Sigmoid colon (tissue), 7 donors: Measurements from ENCODE around the gene HOXD8. TPM values are rescaled to one million over a fixed set of nuclear protein-coding genes. Genes with fewer than 3 reads are reported as not detected.

Experiments
- DNase-seq: peaks from one replicate; pipeline ENCODE4 v3.0.0-alpha.2; 2019
- H3K27ac ChIP-seq, 4 donors: fragments of 200-600 bp; sonication (generic); one replicate each; pipeline ENCODE4 v1.5.1; 2016 to 2019; ENCODE audit warnings: mild to moderate bottlenecking in 1 of 4
- H3K27me3 ChIP-seq, 3 donors: fragments of 200-600 bp; sonication (generic); one replicate each; pipeline ENCODE4 v1.5.1; 2019; ENCODE audit warnings: mild to moderate bottlenecking in 1 of 3
- H3K36me3 ChIP-seq, 4 donors: fragments of 200-600 bp; sonication (generic); one replicate each; pipeline ENCODE4 v1.5.1; 2016 to 2019
- H3K4me1 ChIP-seq, 4 donors: fragments of 200-600 bp; sonication (generic); one replicate each; pipeline ENCODE4 v1.5.1; 2017 to 2019
- H3K4me3 ChIP-seq, 4 donors: fragments of 200-600 bp; sonication (generic); one replicate each; pipeline ENCODE4 v1.5.1; 2017 to 2019; ENCODE audit warnings: mild to moderate bottlenecking in 2 of 4, moderate library complexity in 1 of 4
- H3K9me3 ChIP-seq, 4 donors: fragments of 200-600 bp in 3 of 4; sonication (generic) in 3 of 4; one replicate each; pipeline versions ENCODE4 v1.5.1 to v1.6.1; 2013 to 2019
- EP300 ChIP-seq, 4 donors: sonication (generic); formaldehyde crosslinking; IDR thresholded peaks; one replicate each; pipeline ENCODE4 v1.6.1; 2017; ENCODE audit warnings: antibody characterized with exemption in 4 of 4
- POLR2A ChIP-seq, 2 donors: fragments of 450-650 bp; IDR thresholded peaks; one replicate each; pipeline ENCODE4 v1.6.1; 2016; ENCODE audit warnings: antibody characterized with exemption in 2 of 2, mild to moderate bottlenecking in 2 of 2, moderate library complexity in 2 of 2
- POLR2AphosphoS5 ChIP-seq, 4 donors: sonication (generic); formaldehyde crosslinking; IDR thresholded peaks; one replicate each; pipeline ENCODE4 v1.6.1; 2017; ENCODE audit warnings: antibody characterized with exemption in 4 of 4
- WGBS, 2 donors: extraction: QIAGEN DNeasy Blood & Tissue Kit; methylation state at CpG; one replicate each; pipeline ENCODE4 v1.1.7; 2013; 5-methylcytosine and 5-hydroxymethylcytosine counted together
- intact Hi-C: fragments of 100-400 bp; cut with DNase I; formaldehyde crosslinking; loops from one replicate; pipeline ENCODE4 v1.15.1; 2023
- polyA plus RNA-seq, 3 donors: library from polyadenylated mRNA; stranded (reverse); fragments of 200-250 nt; gene quantifications; one replicate each; pipeline ENCODE4 v1.2.3, GENCODE V29; 2013
- total RNA-seq, 4 donors: library from RNA; depleted of rRNA; stranded (reverse); fragments of >200 nt; gene quantifications; one replicate each; pipeline ENCODE4 v1.1.0, GENCODE V29; 2016
- TF ChIP-seq, protein P1 (sequence below), 4 experiments: fragments of 450-650 bp in 3 of 4; fragments of 200-600 bp in 1 of 4; IDR thresholded peaks; one replicate each; pipeline ENCODE4 v1.5.1; 2016 to 2019; ENCODE audit warnings: antibody characterized with exemption in 4 of 4, mild to moderate bottlenecking in 3 of 4, moderate library complexity in 2 of 4
- donor health status: healthy with polysubstance abuse.
- donor health status: Bipolar disorder and iron deficiency.
- donor health status: healthy.

The HOXD8 gene
- total RNA-seq: 10 to 100 TPM; 10.2 to 19.7 (median 16.5) TPM
- polyA plus RNA-seq: 10 to 100 TPM in 1 of 3 donors, 1 to 10 TPM in 2; 2.5 to 10.8 (median 3.4) TPM

DNA sequence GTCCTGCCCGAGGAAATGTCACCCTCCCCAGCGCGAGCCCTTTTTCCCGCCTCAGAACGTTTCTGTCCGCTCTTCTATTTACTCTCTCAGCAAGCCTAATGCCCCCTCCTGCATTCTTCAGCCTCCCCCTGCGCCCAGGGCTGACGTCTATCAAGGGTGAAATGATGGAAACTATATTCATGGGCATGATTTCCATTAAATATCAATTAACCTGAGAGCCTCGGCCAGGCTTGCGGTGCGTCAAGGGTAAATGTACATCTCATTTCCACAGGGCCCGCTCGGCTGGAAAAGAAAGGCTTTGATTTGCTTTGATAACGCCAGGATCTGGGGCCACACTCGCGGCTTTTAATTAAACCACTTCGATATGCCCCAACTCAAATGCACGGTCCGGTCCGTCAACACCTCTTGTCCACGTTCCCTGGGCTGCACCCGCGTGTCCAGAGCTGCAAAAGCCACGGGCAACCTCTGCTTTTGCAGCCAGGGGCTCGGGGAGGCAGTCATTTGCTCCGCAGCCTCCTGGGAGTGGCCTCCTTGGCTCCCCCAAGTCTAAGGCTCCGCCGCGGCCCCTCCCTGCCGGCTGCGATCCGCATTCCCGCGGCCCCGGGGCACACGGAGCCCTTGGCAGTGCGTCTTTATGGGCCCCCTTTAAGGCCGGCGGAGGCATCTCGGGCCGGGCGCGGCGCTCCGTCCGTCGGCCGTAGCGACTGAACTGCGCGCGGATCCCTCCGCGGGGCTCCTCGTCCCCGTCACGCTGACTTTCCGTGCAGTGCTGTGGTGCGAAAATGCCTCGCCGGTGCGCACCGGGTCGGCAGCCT, at the start of gene HOXD8:
Gene HOXD8, plus strand, starts transcription at position 724 of the 815 bp plus-strand sequence. CDS start 662 bp downstream, outside the sequence.
- peak within 1 kb of the TSS; percentile 37 to 69 (median 50) for H3K4me3 ChIP-seq
- no peaks in the 10 kb centered on the region for H3K9me3 ChIP-seq
- intact Hi-C loops: loop anchor here (2.0 kb wide), 1 partner anchor 510 kb away; no protein-coding TSS in a partner anchor
- peaks cover 11 to 68% (median 65%) of the 10 kb centered on the region in 3 donors for H3K27me3 ChIP-seq
- H3K27ac ChIP-seq: peak within 1 kb of the TSS; percentile 72 to 93 (median 87)
- peaks cover 0 to 49% (median 33%) of the 10 kb centered on the region in 4 donors for H3K4me1 ChIP-seq
- DNase-seq: peak; percentile 89
- H3K36me3 ChIP-seq: no peaks in the 10 kb centered on the region
- TF ChIP-seq POLR2A (IDR thresholded peaks at IDR 0.05): no peak
- TF ChIP-seq POLR2AphosphoS5 (IDR thresholded peaks at IDR 0.05): peak; percentile 52 to 85 (median 81)
- WGBS, 2 donors: 1 to 3% methylated on average over 64 of the region's 64 CpGs

GRCh38 chr2:176079831-176080539, 49.5 kb upstream of the HOXD8 start:
- Histone ChIP-seq H3K9me3 (peaks cover 0 to 8% (median 0%) of the 10 kb centered on the region in 4 donors), H3K36me3 (no peaks in the 10 kb centered on the region), H3K27ac (peak overlapping the region in 3 of 4 donors; percentile 92 to 96 (median 94)), H3K4me1 (peaks cover 0 to 39% (median 21%) of the 10 kb centered on the region in 4 donors), H3K27me3 (peaks cover 47 to 98% (median 53%) of the 10 kb centered on the region in 3 donors), H3K4me3 (peak overlapping the region; percentile 32 to 54 (median 50))
- intact Hi-C loops: loop anchor here (1.0 to 5.0 kb wide), 5 partner anchors 17 to 391 kb away; partner anchors contain the start of gene LNPK
- DNase-seq: no peak
- TF ChIP-seq, protein P1, sequence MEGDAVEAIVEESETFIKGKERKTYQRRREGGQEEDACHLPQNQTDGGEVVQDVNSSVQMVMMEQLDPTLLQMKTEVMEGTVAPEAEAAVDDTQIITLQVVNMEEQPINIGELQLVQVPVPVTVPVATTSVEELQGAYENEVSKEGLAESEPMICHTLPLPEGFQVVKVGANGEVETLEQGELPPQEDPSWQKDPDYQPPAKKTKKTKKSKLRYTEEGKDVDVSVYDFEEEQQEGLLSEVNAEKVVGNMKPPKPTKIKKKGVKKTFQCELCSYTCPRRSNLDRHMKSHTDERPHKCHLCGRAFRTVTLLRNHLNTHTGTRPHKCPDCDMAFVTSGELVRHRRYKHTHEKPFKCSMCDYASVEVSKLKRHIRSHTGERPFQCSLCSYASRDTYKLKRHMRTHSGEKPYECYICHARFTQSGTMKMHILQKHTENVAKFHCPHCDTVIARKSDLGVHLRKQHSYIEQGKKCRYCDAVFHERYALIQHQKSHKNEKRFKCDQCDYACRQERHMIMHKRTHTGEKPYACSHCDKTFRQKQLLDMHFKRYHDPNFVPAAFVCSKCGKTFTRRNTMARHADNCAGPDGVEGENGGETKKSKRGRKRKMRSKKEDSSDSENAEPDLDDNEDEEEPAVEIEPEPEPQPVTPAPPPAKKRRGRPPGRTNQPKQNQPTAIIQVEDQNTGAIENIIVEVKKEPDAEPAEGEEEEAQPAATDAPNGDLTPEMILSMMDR (IDR thresholded peaks at IDR 0.05): peak; percentile 75 to 97 (median 82)
- TF ChIP-seq POLR2A (IDR thresholded peaks at IDR 0.05): no peak
- WGBS, 2 donors: 1 to 2% methylated on average over 86 of the region's 86 CpGs

GRCh38 chr2:176080540-176081375, 48.7 kb upstream of the HOXD8 start:
- peaks cover 0 to 8% (median 0%) of the 10 kb centered on the region in 4 donors for H3K9me3 ChIP-seq

GRCh38 chr2:176081376-176081836, 48.1 kb upstream of the HOXD8 start:
- intact Hi-C loops: loop anchor here (2.0 kb wide), 1 partner anchor 15 kb away; no protein-coding TSS in a partner anchor
- Histone ChIP-seq H3K27me3 (peaks cover 53 to 98% (median 61%) of the 10 kb centered on the region in 3 donors), H3K9me3 (peaks cover 0 to 8% (median 0%) of the 10 kb centered on the region in 4 donors), H3K36me3 (no peaks in the 10 kb centered on the region), H3K4me3 (peak overlapping the region; percentile 32 to 54 (median 50)), H3K4me1 (peaks cover 0 to 51% (median 31%) of the 10 kb centered on the region in 4 donors), H3K27ac (peak overlapping the region in 3 of 4 donors; percentile 92 to 96 (median 94))
- DNase-seq: no peak
- 10% methylated on average over 17 of the region's 17 CpGs for WGBS, 2 donors
- TF ChIP-seq POLR2AphosphoS5 (IDR thresholded peaks at IDR 0.05): peak in 1 of 4 donors; percentile 16
- TF ChIP-seq, protein P1 (IDR thresholded peaks at IDR 0.05): no peak

More at GRCh38 chr2:176080540-176081375, 48.7 kb upstream of the HOXD8 start:
- TF ChIP-seq, protein P1 (IDR thresholded peaks at IDR 0.05): no peak
- peak in 1 of 4 donors; percentile 40 for TF ChIP-seq EP300 (IDR thresholded peaks at IDR 0.05)
- peak; percentile 80 to 91 (median 82) for TF ChIP-seq POLR2AphosphoS5 (IDR thresholded peaks at IDR 0.05)
- TF ChIP-seq POLR2A (IDR thresholded peaks at IDR 0.05): peak; percentile 46 to 73
- peak overlapping the region; percentile 32 to 54 (median 50) for H3K4me3 ChIP-seq
- H3K36me3 ChIP-seq: no peaks in the 10 kb centered on the region
- peaks cover 52 to 98% (median 61%) of the 10 kb centered on the region in 3 donors for H3K27me3 ChIP-seq
- peak overlapping the region in 3 of 4 donors; percentile 92 to 96 (median 94) for H3K27ac ChIP-seq
- peak; percentile 90 for DNase-seq
- WGBS, 2 donors: 7% methylated on average over 68 of the region's 68 CpGs
- peaks cover 0 to 46% (median 28%) of the 10 kb centered on the region in 4 donors for H3K4me1 ChIP-seq
- intact Hi-C loops: loop anchor here (1.0 to 2.0 kb wide), 3 partner anchors 16 to 391 kb away; partner anchors contain the start of gene LNPK
